Endothelial cell of umbilical vein (primary cell): ENCODE results near the gene ZNF563. TPM values are rescaled to one million over a fixed set of nuclear protein-coding genes. Genes with fewer than 3 reads are reported as not detected.

Source experiments
- BruUV-seq: library from RNA; stranded (reverse); fragments of 400-500 nt; replicated peaks from 2 replicates; lab custom pipeline; 2021; lab: Mats Ljungman, UMichigan
- CTCF ChIA-PET: fragments of 300-600, 350-600 bp; sonication (Branson Sonifier 250); formaldehyde crosslinking; loops from one replicate; lab custom pipeline; 2021; ENCODE audit warnings: antibody characterized with exemption, inconsistent platforms; lab: Charles Lee
- POLR2A ChIA-PET: fragments of 300-600, 350-600 bp; sonication (Branson Sonifier 250); formaldehyde crosslinking; loops from one replicate; lab custom pipeline; 2021; ENCODE audit warnings: antibody characterized with exemption, inconsistent platforms; lab: Charles Lee
- DNase-seq: peaks from one replicate; pipeline ENCODE4 v3.0.0-alpha.2; 2011; ENCODE audit warnings: low read depth, low spot score
- FAIRE-seq: peaks from 2 replicates; lab custom pipeline; 2011; peaks lifted over from hg19 to GRCh38; lab: Jason Lieb, UNC
- H2AFZ ChIP-seq: 2 replicates; pipeline ENCODE4 v1.6.0; 2012; ENCODE audit warnings: low read depth, low read length, control low read depth, inconsistent platforms
- H3K27ac ChIP-seq: 2 replicates; pipeline ENCODE4 v1.5.1; 2011; ENCODE audit warnings: low read depth, mild to moderate bottlenecking, control low read depth, low read length, moderate library complexity; ENCODE audit not compliant: insufficient read depth
- H3K27me3 ChIP-seq, 2 experiments: 2 replicates each; pipeline versions ENCODE4 v1.6.0 to v1.6.1; 2011; ENCODE audit warnings: low read length in 2 of 2, mixed read lengths in 1 of 2; ENCODE audit not compliant: control insufficient read depth in 2 of 2, insufficient read depth in 2 of 2
- H3K36me3 ChIP-seq, 2 experiments: 2 replicates in 1 of 2; 3 replicates in 1 of 2; pipeline ENCODE4 v1.5.1; 2011; ENCODE audit warnings: low read length in 2 of 2, mild to moderate bottlenecking in 1 of 2, moderate library complexity in 1 of 2; ENCODE audit not compliant: control insufficient read depth in 2 of 2, insufficient read depth in 2 of 2; ENCODE audit errors: extremely low read depth in 1 of 2
- H3K4me1 ChIP-seq: 3 replicates; pipeline ENCODE4 v1.5.1; 2011; ENCODE audit warnings: mild to moderate bottlenecking, low read length; ENCODE audit not compliant: control insufficient read depth, insufficient read depth; ENCODE audit errors: extremely low read depth
- H3K4me2 ChIP-seq: 2 replicates; pipeline ENCODE4 v1.6.1; 2011; ENCODE audit warnings: low read length, control low read depth, mixed read lengths; ENCODE audit not compliant: insufficient read depth
- H3K4me3 ChIP-seq, 3 experiments: fragments of 200-600 bp in 1 of 3; sonication (generic), shearing (Covaris generic) in 1 of 3; replicated peaks in 1 of 3; 2 replicates each; pipeline ENCODE4 v1.5.1; 2011 to 2016; ENCODE audit warnings: control low read depth in 3 of 3, low read length in 3 of 3, mild to moderate bottlenecking in 2 of 3, inconsistent platforms in 1 of 3, low read depth in 1 of 3, moderate library complexity in 1 of 3; ENCODE audit not compliant: insufficient read depth in 1 of 3
- H3K79me2 ChIP-seq: 2 replicates; pipeline ENCODE4 v1.6.0; 2012; ENCODE audit warnings: low read length, inconsistent platforms; ENCODE audit not compliant: control insufficient read depth, insufficient read depth
- H3K9ac ChIP-seq: replicated peaks from 2 replicates; pipeline ENCODE3; 2011; ENCODE audit warnings: low read length, control low read depth; ENCODE audit not compliant: insufficient read depth; ENCODE audit errors: extremely low read depth
- H3K9me1 ChIP-seq: replicated peaks from 3 replicates; pipeline ENCODE4 v1.6.0; 2011; ENCODE audit warnings: mild to moderate bottlenecking, low read length; ENCODE audit not compliant: control insufficient read depth, insufficient read depth; ENCODE audit errors: extremely low read depth
- H3K9me3 ChIP-seq: replicated peaks from 2 replicates; pipeline ENCODE4 v1.5.1; 2012; ENCODE audit warnings: low read length, inconsistent platforms; ENCODE audit not compliant: control insufficient read depth, insufficient read depth
- H4K20me1 ChIP-seq: replicated peaks from 2 replicates; pipeline ENCODE3; 2011; ENCODE audit warnings: mild to moderate bottlenecking, low read length; ENCODE audit not compliant: control insufficient read depth, insufficient read depth; ENCODE audit errors: extremely low read depth
- CTCF ChIP-seq, 2 donors: IDR thresholded peaks; 1 replicate in 1 of 2; 2 replicates in 1 of 2; pipeline ENCODE4 v1.5.1; 2011; ENCODE audit warnings: low read length in 2 of 2, mild to moderate bottlenecking in 2 of 2, moderate library complexity in 2 of 2, control low read depth in 1 of 2, inconsistent platforms in 1 of 2, low read depth in 1 of 2; ENCODE audit not compliant: insufficient read depth in 1 of 2; ENCODE audit errors: extremely low read depth in 1 of 2
- GATA2 ChIP-seq: IDR thresholded peaks from 2 replicates; pipeline ENCODE4 v1.7.0; 2011; ENCODE audit warnings: low read depth, mild to moderate bottlenecking, moderate library complexity, mixed read lengths, low read length; ENCODE audit not compliant: insufficient read length, insufficient read depth
- POLR2A ChIP-seq: IDR thresholded peaks from 2 replicates; pipeline ENCODE4 v1.6.1; 2012; ENCODE audit warnings: low read depth, mild to moderate bottlenecking, control low read depth, low read length
- POLR2AphosphoS5 ChIP-seq: IDR thresholded peaks from 2 replicates; pipeline ENCODE4 v1.6.1; 2012; ENCODE audit warnings: low read depth, mild to moderate bottlenecking, control low read depth, low read length, moderate library complexity; ENCODE audit not compliant: insufficient read depth
- dilution Hi-C: fragments of 300-500 bp; cut with MboI; formaldehyde crosslinking; loops from one replicate; pipeline ENCODE4 v1.15.0; 2019; ENCODE audit warnings: low sequenced_read_pairs; ENCODE audit not compliant: extremely low pct_ligation_motif_present
- intact Hi-C: fragments of 100-400 bp; cut with micrococcal nuclease; formaldehyde crosslinking; loops from one replicate; pipeline ENCODE4 v1.10.0; 2022
- polyA plus RNA-seq, 4 experiments: library from polyadenylated mRNA; depleted of rRNA in 3 of 4; stranded (reverse) in 3 of 4; unstranded in 1 of 4; fragments of >200 nt; gene quantifications; 2 replicates each; pipeline versions ENCODE4 v1.2.1 to v1.2.3, GENCODE V29; 2011 to 2012; ENCODE audit warnings: missing spikeins in 1 of 4
- total RNA-seq: library from RNA; stranded (reverse); gene quantifications from 2 replicates; pipeline ENCODE4 v1.2.3, GENCODE V29; 2021

The ZNF563 gene
- total and polyA plus RNA-seq, 2 donors (not counting 3 experiments of a cell fraction or from before 2014, with no cell fraction given), result 0.35 to 1.1 TPM

GRCh38 chr19:12365236-12366162, 32.1 kb upstream of the ZNF563 start, which contains the start of gene ZNF442:
Gene ZNF442 (minus strand): TSS chr19:12365683. CDS start chr19:12363631, 2,052 bp downstream.
- peak; percentile 95 for FAIRE-seq
- H3K9me3 ChIP-seq, result no peaks in the 10 kb centered on the region
- CTCF ChIA-PET, result interaction anchor here (0.6 to 1.5 kb wide), 8 partner anchors 33 to 641 kb away, joined by 3 to 7 read pairs (median 5); partner anchors contain the start of genes ZNF136, ZNF20 and ZNF563

More at GRCh38 chr19:12365236-12366162, 32.1 kb upstream of the ZNF563 start, which contains the start of gene ZNF442:
- Histone ChIP-seq H3K4me2 (peak within 1 kb of the TSS; percentile 76), H2AFZ (peak within 1 kb of the TSS; percentile 86), H3K9me1 (no peaks in the 10 kb centered on the region), H3K79me2 (no peaks in the 10 kb centered on the region), H3K27me3 (no peaks in the 10 kb centered on the region), H3K27ac (peak within 1 kb of the TSS; percentile 57), H3K9ac (peak within 1 kb of the TSS; percentile 81), H3K4me3 (peak within 1 kb of the TSS; percentile 60 to 96 (median 73)), H4K20me1 (no peaks in the 10 kb centered on the region), H3K36me3 (no peaks in the 10 kb centered on the region), H3K4me1 (no peaks in the 10 kb centered on the region)
- POLR2A ChIA-PET, result interaction anchor here (0.5 kb wide), 1 partner anchor 41 kb away, joined by 5 read pairs; no protein-coding TSS in a partner anchor
- BruUV-seq, result no TSS peak
- peak; percentile 93 for DNase-seq
- peak; percentile 43 for TF ChIP-seq POLR2A
- peak; percentile 17 for TF ChIP-seq POLR2AphosphoS5
- no peak for TF ChIP-seq GATA2
- peak; percentile 35 to 66 for TF ChIP-seq CTCF (IDR thresholded peaks at IDR 0.05; ENCODE audit: extremely low read depth in 1 of 2, insufficient read depth in 1 of 2, low read depth in 1 of 2, low read length in 2 of 2)
- intact Hi-C loops (loop anchor here (2.0 kb wide), 1 partner anchor 35 kb away; the partner anchor contains the start of gene ZNF799), dilution Hi-C loops (no loop called here)
